ENCODE results near the gene MEGF11. TPM values are rescaled to one million over a fixed set of nuclear protein-coding genes. Genes with fewer than 3 reads are reported as not detected.

The MEGF11 gene
- total RNA-seq, 1 donor = under 0.01 TPM

GRCh38 chr15:66044837-66045236 lies 208.7 kb downstream of the MEGF11 start:
- TF ChIP-seq, protein P1, sequence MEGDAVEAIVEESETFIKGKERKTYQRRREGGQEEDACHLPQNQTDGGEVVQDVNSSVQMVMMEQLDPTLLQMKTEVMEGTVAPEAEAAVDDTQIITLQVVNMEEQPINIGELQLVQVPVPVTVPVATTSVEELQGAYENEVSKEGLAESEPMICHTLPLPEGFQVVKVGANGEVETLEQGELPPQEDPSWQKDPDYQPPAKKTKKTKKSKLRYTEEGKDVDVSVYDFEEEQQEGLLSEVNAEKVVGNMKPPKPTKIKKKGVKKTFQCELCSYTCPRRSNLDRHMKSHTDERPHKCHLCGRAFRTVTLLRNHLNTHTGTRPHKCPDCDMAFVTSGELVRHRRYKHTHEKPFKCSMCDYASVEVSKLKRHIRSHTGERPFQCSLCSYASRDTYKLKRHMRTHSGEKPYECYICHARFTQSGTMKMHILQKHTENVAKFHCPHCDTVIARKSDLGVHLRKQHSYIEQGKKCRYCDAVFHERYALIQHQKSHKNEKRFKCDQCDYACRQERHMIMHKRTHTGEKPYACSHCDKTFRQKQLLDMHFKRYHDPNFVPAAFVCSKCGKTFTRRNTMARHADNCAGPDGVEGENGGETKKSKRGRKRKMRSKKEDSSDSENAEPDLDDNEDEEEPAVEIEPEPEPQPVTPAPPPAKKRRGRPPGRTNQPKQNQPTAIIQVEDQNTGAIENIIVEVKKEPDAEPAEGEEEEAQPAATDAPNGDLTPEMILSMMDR (IDR thresholded peaks at IDR 0.05; ENCODE audit: insufficient read depth, low read depth, low read length) = no peak
- no peak for DNase-seq (ENCODE audit: low read depth)
- H3K4me3 ChIP-seq (ENCODE audit: low read depth, low read length) = no peak overlapping the region

GRCh38 chr15:66043264-66043663 lies 210.3 kb downstream of the MEGF11 start:
- H3K4me3 ChIP-seq (ENCODE audit: low read depth, low read length) = no peak overlapping the region
- TF ChIP-seq, protein P1 (IDR thresholded peaks at IDR 0.05; ENCODE audit: insufficient read depth, low read depth, low read length) = no peak
- no peak for DNase-seq (ENCODE audit: low read depth)

DNA sequence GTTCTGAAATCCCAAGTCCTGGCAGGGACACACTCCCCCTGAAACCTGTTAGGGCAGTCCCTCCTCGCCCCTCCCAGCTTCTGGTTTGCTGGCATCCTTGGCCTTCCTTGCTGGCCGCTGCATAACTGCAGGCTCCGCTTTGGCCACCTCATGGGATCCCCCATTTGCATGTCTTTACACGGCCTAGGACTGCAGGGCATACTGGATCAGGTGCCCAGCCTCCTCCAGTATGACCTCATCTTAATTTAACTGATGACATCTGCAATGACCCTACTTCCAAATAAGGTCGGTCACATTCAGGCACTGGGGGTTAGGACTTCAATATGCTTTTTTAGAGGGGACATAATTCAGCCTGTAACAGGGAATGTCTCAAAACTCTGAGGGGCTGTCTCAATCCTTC lies 210.9 kb downstream of the MEGF11 start:
- no peak overlapping the region for H3K4me3 ChIP-seq (ENCODE audit: low read depth, low read length)
- no peak for DNase-seq (ENCODE audit: low read depth)
- TF ChIP-seq, protein P1 (IDR thresholded peaks at IDR 0.05; ENCODE audit: insufficient read depth, low read depth, low read length) = no peak

DNA sequence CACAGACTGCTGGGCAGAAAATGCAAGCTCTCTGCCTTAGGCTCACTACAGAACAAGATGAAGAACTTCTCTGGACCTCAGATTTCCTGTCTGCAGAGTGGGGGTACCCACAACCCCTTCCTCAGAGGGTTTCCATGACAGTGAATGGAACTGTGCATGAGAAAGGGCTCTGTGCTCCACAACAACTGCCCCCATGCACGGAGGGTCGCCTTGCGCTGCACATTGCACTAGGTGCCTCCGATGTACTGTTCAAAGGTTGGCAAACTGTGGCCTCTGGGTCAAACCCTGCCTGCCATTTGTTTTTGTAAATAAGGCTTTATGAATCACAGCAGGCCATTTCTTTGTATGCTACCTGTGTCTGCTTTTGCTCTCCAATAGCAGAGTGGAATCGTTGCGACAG lies 212.3 kb downstream of the MEGF11 start:
- H3K4me3 ChIP-seq (ENCODE audit: low read depth, low read length) = no peak overlapping the region
- TF ChIP-seq, protein P1 (IDR thresholded peaks at IDR 0.05; ENCODE audit: insufficient read depth, low read depth, low read length) = no peak
- no peak for DNase-seq (ENCODE audit: low read depth)

DNA sequence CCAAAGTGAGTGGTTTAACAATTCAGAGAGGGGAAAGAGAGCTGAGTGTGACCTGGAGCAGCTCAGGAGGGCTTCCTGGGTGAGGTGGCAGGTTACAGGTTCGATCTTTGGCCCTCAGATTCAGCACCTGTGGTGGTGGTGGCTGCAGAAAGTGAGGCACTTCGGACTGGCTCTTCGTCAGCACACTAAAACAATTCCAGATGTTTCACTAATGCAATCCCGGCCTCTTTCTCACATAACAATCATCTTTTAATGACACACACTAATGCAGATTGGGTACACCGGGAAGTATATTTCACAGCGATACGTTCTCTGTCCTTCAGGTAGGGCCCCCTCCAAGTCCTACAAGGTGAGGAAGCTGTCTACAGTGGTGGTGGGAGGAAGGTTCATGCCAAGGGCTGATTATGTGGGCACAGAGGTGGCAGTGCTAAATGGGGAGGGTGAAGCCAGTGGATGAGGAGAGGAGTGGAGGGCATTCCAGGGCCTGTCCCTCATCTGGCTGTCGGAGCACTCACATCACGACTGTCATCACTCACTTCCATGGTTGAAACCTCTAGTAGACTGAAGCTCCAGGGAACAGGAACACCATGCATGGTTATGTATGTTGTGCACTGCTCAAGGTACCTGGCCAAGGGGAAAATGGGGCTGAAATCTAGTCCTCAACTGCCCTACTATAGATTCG lies 213.2 kb downstream of the MEGF11 start:
- no peak for DNase-seq (ENCODE audit: low read depth)
- TF ChIP-seq, protein P1 (IDR thresholded peaks at IDR 0.05; ENCODE audit: insufficient read depth, low read depth, low read length) = no peak
- H3K4me3 ChIP-seq (ENCODE audit: low read depth, low read length) = no peak overlapping the region

DNA sequence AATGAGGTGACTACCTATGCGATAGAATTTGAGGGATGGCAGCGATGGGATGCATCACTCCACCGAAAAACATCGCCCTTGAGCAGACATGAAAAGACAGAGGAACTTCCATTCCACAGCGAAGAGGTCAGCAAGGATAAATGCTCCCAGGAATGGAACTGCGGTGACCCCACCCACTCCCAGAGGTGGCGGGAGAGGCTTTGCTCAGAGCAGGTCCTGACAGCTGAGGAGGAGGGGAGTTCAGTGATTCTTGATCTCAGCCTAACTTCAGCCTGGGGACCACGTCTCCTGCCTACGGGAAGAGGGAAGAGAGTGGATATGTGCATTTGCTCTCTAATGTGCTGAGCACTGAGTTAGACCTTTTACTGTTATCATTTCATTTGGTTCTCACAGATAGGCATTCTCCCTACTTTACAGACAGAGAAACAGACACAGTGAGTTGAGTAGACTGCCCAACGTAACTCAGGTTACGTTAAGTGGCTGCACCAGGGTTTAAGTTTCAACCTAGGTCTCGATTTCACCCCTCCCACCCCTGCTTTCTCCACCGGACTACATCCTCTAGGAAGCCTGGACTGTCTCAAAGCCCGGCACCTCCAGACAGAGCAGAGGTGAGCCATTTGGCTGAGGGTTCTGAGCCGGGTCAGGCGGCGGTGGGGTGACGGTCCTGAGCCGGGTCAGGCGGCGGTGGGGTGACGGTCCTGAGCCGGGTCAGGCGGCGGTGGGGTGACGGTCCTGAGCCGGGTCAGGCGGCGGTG lies 214.3 kb downstream of the MEGF11 start:
- no peak overlapping the region for H3K4me3 ChIP-seq (ENCODE audit: low read depth, low read length)
- TF ChIP-seq, protein P1 (IDR thresholded peaks at IDR 0.05; ENCODE audit: insufficient read depth, low read depth, low read length) = no peak
- DNase-seq (ENCODE audit: low read depth) = no peak

All from fibroblast of villous mesenchyme (primary cell).